Hematopoietic multipotent progenitor cell treated with erythropoietin and hydrocortisone succinate and interleukin-3 and kit ligand, for 8 days (in vitro differentiated cells): ENCODE data around the gene ACTR1B.
"Not testable (repeated sequence)": the region's sequence is repeated elsewhere in the genome, so short reads cannot be mapped to it uniquely, and the experiment has no call there.

ENCODE experiments used
- DNase-seq: peaks from one replicate; pipeline ENCODE4 v3.0.0-alpha.2; 2015

The ACTR1B gene

GRCh38 chr2:97663962-97664635 is at the start of gene ACTR1B:
TSS of gene ACTR1B (minus strand) at chr2:97664044. CDS start at chr2:97663890, 154 bp downstream.
- DNase-seq, result peak; percentile 98

- no peak for DNase-seq
Measured at GRCh38 chr2:97712693-97713295, 49.0 kb upstream of the ACTR1B start.

GRCh38 chr2:97712175-97712574 is 48.3 kb upstream of the ACTR1B start:
- DNase-seq, result not testable (repeated sequence)

GRCh38 chr2:97711394-97711711 is 47.5 kb upstream of the ACTR1B start:
- DNase-seq, result no peak

GRCh38 chr2:97708608-97709007 is 44.8 kb upstream of the ACTR1B start:
- no peak for DNase-seq

GRCh38 chr2:97708048-97708380 is 44.2 kb upstream of the ACTR1B start:
- no peak for DNase-seq

GRCh38 chr2:97707362-97708047 is 43.7 kb upstream of the ACTR1B start:
- no peak for DNase-seq

- DNase-seq, result no peak
Measured at GRCh38 chr2:97706708-97707345, 43.0 kb upstream of the ACTR1B start.

- DNase-seq, result no peak
Measured at GRCh38 chr2:97706112-97706511, 42.3 kb upstream of the ACTR1B start.

GRCh38 chr2:97704989-97705388 is 41.1 kb upstream of the ACTR1B start:
- DNase-seq, result no peak

GRCh38 chr2:97703741-97704140 is 39.9 kb upstream of the ACTR1B start:
- no peak for DNase-seq

GRCh38 chr2:97702731-97703470 is 39.1 kb upstream of the ACTR1B start:
- DNase-seq, result no peak

- no peak for DNase-seq
Measured at GRCh38 chr2:97701851-97702465, 38.1 kb upstream of the ACTR1B start.

GRCh38 chr2:97701186-97701585 is 37.3 kb upstream of the ACTR1B start:
- no peak for DNase-seq

- DNase-seq, result peak; percentile 62
Measured at GRCh38 chr2:97699765-97700444, 36.1 kb upstream of the ACTR1B start.

- no peak for DNase-seq
Measured at GRCh38 chr2:97698530-97698929, 34.7 kb upstream of the ACTR1B start.

GRCh38 chr2:97697252-97698235 is 33.7 kb upstream of the ACTR1B start:
- peak; percentile 86 for DNase-seq

- no peak for DNase-seq
Measured at GRCh38 chr2:97695744-97696143, 31.9 kb upstream of the ACTR1B start.

GRCh38 chr2:97693476-97693875 is 29.6 kb upstream of the ACTR1B start:
- DNase-seq, result no peak

GRCh38 chr2:97691166-97691565 is 27.3 kb upstream of the ACTR1B start:
- DNase-seq, result no peak
